Neural cell (in vitro differentiated cells): ENCODE results near the gene ME3. TPM values are rescaled to one million over a fixed set of nuclear protein-coding genes. Genes with fewer than 3 reads are reported as not detected.

Experiments used
- H2AFZ ChIP-seq: fragments of 200-600, 300-800 bp; sonication (generic), shearing (Covaris generic); 2 replicates; pipeline ENCODE4 v1.6.0; 2014; ENCODE audit warnings: low read depth, mild to moderate bottlenecking, antibody characterized with exemption, low read length, moderate library complexity
- H3F3A ChIP-seq: fragments of 200-600 bp; shearing (Covaris generic); 2 replicates; pipeline ENCODE4 v1.6.1; 2016; ENCODE audit warnings: mild to moderate bottlenecking, moderate library complexity, mixed read lengths, antibody characterized with exemption, low read length; ENCODE audit not compliant: insufficient read depth, poor library complexity, severe bottlenecking
- H3K27ac ChIP-seq: fragments of 200-600, 300-800 bp; sonication (generic), shearing (Covaris generic); 2 replicates; pipeline ENCODE4 v1.5.1; 2014; ENCODE audit warnings: mild to moderate bottlenecking, low read length, moderate library complexity
- H3K27me3 ChIP-seq: fragments of 300-800, 200-600 bp; sonication (generic), shearing (Covaris generic); 2 replicates; pipeline ENCODE4 v1.6.0; 2014; ENCODE audit warnings: mild to moderate bottlenecking, low read depth, low read length, moderate library complexity; ENCODE audit not compliant: insufficient read depth
- H3K36me3 ChIP-seq: fragments of 300-800, 200-600 bp; sonication (generic), shearing (Covaris generic); 2 replicates; pipeline ENCODE4 v1.5.1; 2014; ENCODE audit warnings: mild to moderate bottlenecking, antibody characterized with exemption, low read length, moderate library complexity; ENCODE audit not compliant: insufficient read depth
- H3K4me2 ChIP-seq: fragments of 300-800, 200-600 bp; sonication (generic), shearing (Covaris generic); 2 replicates; pipeline ENCODE4 v1.6.0; 2014; ENCODE audit warnings: mild to moderate bottlenecking, low read length
- H3K4me3 ChIP-seq: fragments of 300-800, 200-600 bp; sonication (generic), shearing (Covaris generic); 2 replicates; pipeline ENCODE4 v1.5.1; 2014; ENCODE audit warnings: mild to moderate bottlenecking, low read length, moderate library complexity
- H3K79me2 ChIP-seq: fragments of 200-600 bp; shearing (Covaris generic); replicated peaks from 2 replicates; pipeline ENCODE4 v1.6.0; 2014; ENCODE audit warnings: mild to moderate bottlenecking, low read length, moderate library complexity; ENCODE audit not compliant: insufficient read depth
- H3K9ac ChIP-seq: fragments of 300-800, 200-600 bp; sonication (generic), shearing (Covaris generic); 2 replicates; pipeline ENCODE4 v1.6.1; 2016; ENCODE audit warnings: mild to moderate bottlenecking, low read length, mixed read lengths
- H3K9me2 ChIP-seq: fragments of 200-600 bp; shearing (Covaris generic); 2 replicates; pipeline ENCODE4 v1.6.1; 2016; ENCODE audit warnings: mild to moderate bottlenecking, low read length, mixed read lengths; ENCODE audit not compliant: insufficient read depth
- H3K9me3 ChIP-seq: fragments of 200-600, 300-800 bp; sonication (generic), shearing (Covaris generic); 2 replicates; pipeline ENCODE4 v1.6.1; 2016; ENCODE audit warnings: mild to moderate bottlenecking, mixed run types, low read length, moderate library complexity, mixed read lengths
- H4K20me1 ChIP-seq: fragments of 200-600 bp; shearing (Covaris generic); 2 replicates; pipeline ENCODE4 v1.6.1; 2016; ENCODE audit warnings: mild to moderate bottlenecking, mixed run types; ENCODE audit not compliant: insufficient read depth
- CTCF ChIP-seq: fragments of 450-650 bp; IDR thresholded peaks from 2 replicates; pipeline ENCODE4 v1.5.1; 2014; ENCODE audit warnings: antibody characterized with exemption, mild to moderate bottlenecking, moderate library complexity; ENCODE audit not compliant: poor library complexity, severe bottlenecking
- EP300 ChIP-seq: fragments of 450-650 bp; conservative IDR thresholded peaks from 2 replicates; pipeline ENCODE4 v1.6.1; 2014; ENCODE audit warnings: antibody characterized with exemption, mild to moderate bottlenecking, moderate library complexity; ENCODE audit not compliant: poor library complexity, severe bottlenecking
- EZH2 ChIP-seq: fragments of 200-600, 300-800 bp; shearing (Covaris generic), sonication (generic); IDR thresholded peaks from 2 replicates; pipeline ENCODE4 v1.6.1; 2014; ENCODE audit warnings: antibody characterized with exemption, low read length, borderline replicate concordance, mild to moderate bottlenecking; ENCODE audit not compliant: insufficient read depth, poor library complexity, severe bottlenecking
- MXI1 ChIP-seq: fragments of 450-650 bp; conservative IDR thresholded peaks from 2 replicates; pipeline ENCODE4 v1.6.1; 2014; ENCODE audit warnings: antibody characterized with exemption, mild to moderate bottlenecking; ENCODE audit not compliant: poor library complexity, severe bottlenecking
- POLR2AphosphoS5 ChIP-seq: IDR thresholded peaks from 2 replicates; pipeline ENCODE4 v1.6.1; 2012
- RAD21 ChIP-seq: fragments of 450-650 bp; conservative IDR thresholded peaks from 2 replicates; pipeline ENCODE4 v1.6.1; 2014; ENCODE audit warnings: antibody characterized with exemption, mild to moderate bottlenecking, moderate library complexity
- REST ChIP-seq: IDR thresholded peaks from 2 replicates; pipeline ENCODE4 v1.6.1; 2012; ENCODE audit warnings: borderline replicate concordance
- SMC3 ChIP-seq: fragments of 450-650 bp; conservative IDR thresholded peaks from 2 replicates; pipeline ENCODE4 v1.6.1; 2014; ENCODE audit warnings: antibody characterized with exemption, mild to moderate bottlenecking, moderate library complexity; ENCODE audit not compliant: poor library complexity
- TAF1 ChIP-seq: IDR thresholded peaks from 2 replicates; pipeline ENCODE4 v1.6.1; 2012; ENCODE audit warnings: low read depth
- polyA plus RNA-seq: library from polyadenylated mRNA; depleted of rRNA; stranded (reverse); fragments of >200 nt; gene quantifications from 2 replicates; pipeline ENCODE4 v1.2.3, GENCODE V29; 2014

Gene ME3
- polyA plus RNA-seq, 1 donor from 2014 or later, result 2.1 TPM

GRCh38 chr11:86692746-86693145 lies 20.3 kb upstream of the ME3 start:
- no peak overlapping the region for H3K4me3 ChIP-seq
- no peaks in the 10 kb centered on the region for H3K9me3 ChIP-seq
- H3K9me2 ChIP-seq, result no peaks in the 10 kb centered on the region
- H4K20me1 ChIP-seq, result no peaks in the 10 kb centered on the region
- H3K27ac ChIP-seq, result no peak overlapping the region
- H2AFZ ChIP-seq, result no peak overlapping the region
- no peaks in the 10 kb centered on the region for H3F3A ChIP-seq
- no peak for TF ChIP-seq EP300
- TF ChIP-seq POLR2AphosphoS5, result no peak
- TF ChIP-seq MXI1, result no peak
- no peak for TF ChIP-seq CTCF
- no peak for TF ChIP-seq TAF1
- no peak for TF ChIP-seq RAD21
- TF ChIP-seq REST, result no peak
- no peak for TF ChIP-seq SMC3
- no peak for TF ChIP-seq EZH2
- no peak overlapping the region for H3K9ac ChIP-seq
- no peak overlapping the region for H3K4me2 ChIP-seq
- no peaks in the 10 kb centered on the region for H3K79me2 ChIP-seq
- no peaks in the 10 kb centered on the region for H3K36me3 ChIP-seq
- H3K27me3 ChIP-seq, result no peaks in the 10 kb centered on the region

- Histone ChIP-seq H3K79me2 (no peaks in the 10 kb centered on the region), H2AFZ (no peak overlapping the region), H3K27ac (no peak overlapping the region), H3K4me3 (no peak overlapping the region), H3K9me2 (no peaks in the 10 kb centered on the region), H3K9me3 (no peaks in the 10 kb centered on the region), H4K20me1 (no peaks in the 10 kb centered on the region), H3F3A (no peaks in the 10 kb centered on the region), H3K4me2 (no peak overlapping the region), H3K36me3 (no peaks in the 10 kb centered on the region), H3K9ac (no peak overlapping the region), H3K27me3 (no peaks in the 10 kb centered on the region)
- TF ChIP-seq POLR2AphosphoS5, result no peak
- no peak for TF ChIP-seq EZH2
- no peak for TF ChIP-seq EP300
- no peak for TF ChIP-seq TAF1
- no peak for TF ChIP-seq REST
- no peak for TF ChIP-seq SMC3
- no peak for TF ChIP-seq RAD21
- no peak for TF ChIP-seq CTCF
Observed at GRCh38 chr11:86692317-86692716, 19.9 kb upstream of the ME3 start.
